ENCODE data around the gene KLHDC9. TPM values are rescaled to one million over a fixed set of nuclear protein-coding genes. Genes with fewer than 3 reads are reported as not detected.

Gene KLHDC9
- total and polyA plus RNA-seq, 9 of the 15 experiments (the other 6 are each of a cell fraction or from before 2014, with no cell fraction given) = not detected

GRCh38 chr1:161071886-161072371 lies 26.2 kb upstream of the KLHDC9 start (continued):
- TF ChIP-seq, protein P1, sequence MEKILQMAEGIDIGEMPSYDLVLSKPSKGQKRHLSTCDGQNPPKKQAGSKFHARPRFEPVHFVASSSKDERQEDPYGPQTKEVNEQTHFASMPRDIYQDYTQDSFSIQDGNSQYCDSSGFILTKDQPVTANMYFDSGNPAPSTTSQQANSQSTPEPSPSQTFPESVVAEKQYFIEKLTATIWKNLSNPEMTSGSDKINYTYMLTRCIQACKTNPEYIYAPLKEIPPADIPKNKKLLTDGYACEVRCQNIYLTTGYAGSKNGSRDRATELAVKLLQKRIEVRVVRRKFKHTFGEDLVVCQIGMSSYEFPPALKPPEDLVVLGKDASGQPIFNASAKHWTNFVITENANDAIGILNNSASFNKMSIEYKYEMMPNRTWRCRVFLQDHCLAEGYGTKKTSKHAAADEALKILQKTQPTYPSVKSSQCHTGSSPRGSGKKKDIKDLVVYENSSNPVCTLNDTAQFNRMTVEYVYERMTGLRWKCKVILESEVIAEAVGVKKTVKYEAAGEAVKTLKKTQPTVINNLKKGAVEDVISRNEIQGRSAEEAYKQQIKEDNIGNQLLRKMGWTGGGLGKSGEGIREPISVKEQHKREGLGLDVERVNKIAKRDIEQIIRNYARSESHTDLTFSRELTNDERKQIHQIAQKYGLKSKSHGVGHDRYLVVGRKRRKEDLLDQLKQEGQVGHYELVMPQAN (IDR thresholded peaks at IDR 0.05; ENCODE audit: borderline replicate concordance) = no peak
- TF ChIP-seq RBM25 (IDR thresholded peaks at IDR 0.05; ENCODE audit: low read depth, low read length, severe bottlenecking) (no peak), PATZ1 (CRISPR knock-in tag; IDR thresholded peaks at IDR 0.05; ENCODE audit: borderline replicate concordance) (no peak), ZNF699 (CRISPR knock-in tag; IDR thresholded peaks at IDR 0.05; ENCODE audit: insufficient replicate concordance) (no peak), NCOA2 (IDR thresholded peaks at IDR 0.05; ENCODE audit: partially characterized antibody in 2 of 2) (no peak), MYC (IDR thresholded peaks at IDR 0.05; ENCODE audit: low read depth, low read length) (0 out of 2 replicates have a peak, but pooled peaks have one; percentile 34), MYC (CRISPR knock-in tag; IDR thresholded peaks at IDR 0.05; ENCODE audit: borderline replicate concordance, low read depth) (no peak), SIRT6 (IDR thresholded peaks at IDR 0.05; ENCODE audit: low read depth, low read length) (no peak), EGR1 (conservative IDR thresholded peaks at IDR 0.05) (no peak), ZNF133 (CRISPR knock-in tag; IDR thresholded peaks at IDR 0.05) (no peak), PHTF2 (CRISPR knock-in tag; IDR thresholded peaks at IDR 0.05) (no peak), TAF1 (IDR thresholded peaks at IDR 0.05; ENCODE audit: control insufficient read depth, extremely low read depth, insufficient read depth, low read length, severe bottlenecking) (no peak), ARNT (IDR thresholded peaks at IDR 0.05) (no peak), ZNF217 (CRISPR knock-in tag; IDR thresholded peaks at IDR 0.05) (no peak), NBN (IDR thresholded peaks at IDR 0.05; ENCODE audit: low read depth) (0 out of 2 replicates have a peak, but pooled peaks have one; percentile 39), CBFB (CRISPR knock-in tag; IDR thresholded peaks at IDR 0.05) (no peak), BCOR (IDR thresholded peaks at IDR 0.05) (no peak), MIER1 (IDR thresholded peaks at IDR 0.05; ENCODE audit: low read depth) (no peak), STAT5B (CRISPR knock-in tag; IDR thresholded peaks at IDR 0.05) (no peak), CC2D1A (IDR thresholded peaks at IDR 0.05) (peak; percentile 37; the same call in 1 of the 2 replicates)
- TF ChIP-seq, protein P2, sequence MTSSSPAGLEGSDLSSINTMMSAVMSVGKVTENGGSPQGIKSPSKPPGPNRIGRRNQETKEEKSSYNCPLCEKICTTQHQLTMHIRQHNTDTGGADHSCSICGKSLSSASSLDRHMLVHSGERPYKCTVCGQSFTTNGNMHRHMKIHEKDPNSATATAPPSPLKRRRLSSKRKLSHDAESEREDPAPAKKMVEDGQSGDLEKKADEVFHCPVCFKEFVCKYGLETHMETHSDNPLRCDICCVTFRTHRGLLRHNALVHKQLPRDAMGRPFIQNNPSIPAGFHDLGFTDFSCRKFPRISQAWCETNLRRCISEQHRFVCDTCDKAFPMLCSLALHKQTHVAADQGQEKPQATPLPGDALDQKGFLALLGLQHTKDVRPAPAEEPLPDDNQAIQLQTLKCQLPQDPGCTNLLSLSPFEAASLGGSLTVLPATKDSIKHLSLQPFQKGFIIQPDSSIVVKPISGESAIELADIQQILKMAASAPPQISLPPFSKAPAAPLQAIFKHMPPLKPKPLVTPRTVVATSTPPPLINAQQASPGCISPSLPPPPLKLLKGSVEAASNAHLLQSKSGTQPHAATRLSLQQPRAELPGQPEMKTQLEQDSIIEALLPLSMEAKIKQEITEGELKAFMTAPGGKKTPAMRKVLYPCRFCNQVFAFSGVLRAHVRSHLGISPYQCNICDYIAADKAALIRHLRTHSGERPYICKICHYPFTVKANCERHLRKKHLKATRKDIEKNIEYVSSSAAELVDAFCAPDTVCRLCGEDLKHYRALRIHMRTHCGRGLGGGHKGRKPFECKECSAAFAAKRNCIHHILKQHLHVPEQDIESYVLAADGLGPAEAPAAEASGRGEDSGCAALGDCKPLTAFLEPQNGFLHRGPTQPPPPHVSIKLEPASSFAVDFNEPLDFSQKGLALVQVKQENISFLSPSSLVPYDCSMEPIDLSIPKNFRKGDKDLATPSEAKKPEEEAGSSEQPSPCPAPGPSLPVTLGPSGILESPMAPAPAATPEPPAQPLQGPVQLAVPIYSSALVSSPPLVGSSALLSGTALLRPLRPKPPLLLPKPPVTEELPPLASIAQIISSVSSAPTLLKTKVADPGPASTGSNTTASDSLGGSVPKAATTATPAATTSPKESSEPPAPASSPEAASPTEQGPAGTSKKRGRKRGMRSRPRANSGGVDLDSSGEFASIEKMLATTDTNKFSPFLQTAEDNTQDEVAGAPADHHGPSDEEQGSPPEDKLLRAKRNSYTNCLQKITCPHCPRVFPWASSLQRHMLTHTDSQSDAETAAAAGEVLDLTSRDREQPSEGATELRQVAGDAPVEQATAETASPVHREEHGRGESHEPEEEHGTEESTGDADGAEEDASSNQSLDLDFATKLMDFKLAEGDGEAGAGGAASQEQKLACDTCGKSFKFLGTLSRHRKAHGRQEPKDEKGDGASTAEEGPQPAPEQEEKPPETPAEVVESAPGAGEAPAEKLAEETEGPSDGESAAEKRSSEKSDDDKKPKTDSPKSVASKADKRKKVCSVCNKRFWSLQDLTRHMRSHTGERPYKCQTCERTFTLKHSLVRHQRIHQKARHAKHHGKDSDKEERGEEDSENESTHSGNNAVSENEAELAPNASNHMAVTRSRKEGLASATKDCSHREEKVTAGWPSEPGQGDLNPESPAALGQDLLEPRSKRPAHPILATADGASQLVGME (CRISPR knock-in tag; IDR thresholded peaks at IDR 0.05) = no peak

Data from K562 (cell line).